HEK293T (cell line): ENCODE measurements around the gene DYRK1A.

Experiments
- CTCF ChIA-PET: fragments of 350-600 bp; formaldehyde crosslinking; extraction: SDS; loops from one replicate; lab custom pipeline; 2021; ENCODE audit warnings: antibody characterized with exemption, inconsistent platforms; lab: Yijun Ruan, JAX
- POLR2A ChIA-PET: fragments of 350-600 bp; formaldehyde crosslinking; extraction: SDS; loops from one replicate; lab custom pipeline; 2020; ENCODE audit warnings: antibody characterized with exemption, inconsistent platforms; lab: Yijun Ruan, JAX
- DNase-seq: peaks from one replicate; pipeline ENCODE4 v3.0.0; 2012; ENCODE audit warnings: mixed read lengths; ENCODE audit errors: extremely low spot score
- ARNT ChIP-seq: fragments of 450-650 bp; IDR thresholded peaks from 2 replicates; pipeline ENCODE4 v1.6.1; 2017; ENCODE audit warnings: mild to moderate bottlenecking
- BHLHE40 ChIP-seq: fragments of 450-650 bp; IDR thresholded peaks from 2 replicates; pipeline ENCODE4 v1.6.1; 2016; ENCODE audit warnings: mild to moderate bottlenecking, moderate library complexity, borderline replicate concordance
- CTBP1 ChIP-seq: fragments of 450-650 bp; IDR thresholded peaks from 2 replicates; pipeline ENCODE4 v1.6.1; 2016; ENCODE audit warnings: borderline replicate concordance
- ELF4 ChIP-seq: fragments of 450-650 bp; IDR thresholded peaks from 2 replicates; pipeline ENCODE4 v1.6.1; 2017; ENCODE audit warnings: antibody characterized with exemption
- FOXA1 ChIP-seq: fragments of 450-650 bp; IDR thresholded peaks from 2 replicates; pipeline ENCODE4 v1.6.1; 2016; ENCODE audit warnings: mild to moderate bottlenecking
- FOXK2 ChIP-seq: fragments of 450-650 bp; IDR thresholded peaks from 2 replicates; pipeline ENCODE4 v1.6.1; 2016; ENCODE audit warnings: mild to moderate bottlenecking
- FOXM1 ChIP-seq: fragments of 450-650 bp; IDR thresholded peaks from 2 replicates; pipeline ENCODE4 v1.6.1; 2017; ENCODE audit warnings: mild to moderate bottlenecking, borderline replicate concordance
- HDGF ChIP-seq: fragments of 450-650 bp; IDR thresholded peaks from 2 replicates; pipeline ENCODE4 v1.6.1; 2017; ENCODE audit warnings: antibody characterized with exemption, borderline replicate concordance
- L3MBTL2 ChIP-seq: fragments of 450-650 bp; conservative IDR thresholded peaks from 2 replicates; pipeline ENCODE4 v1.6.1; 2016; ENCODE audit warnings: mild to moderate bottlenecking
- LEF1 ChIP-seq: fragments of 450-650 bp; IDR thresholded peaks from 2 replicates; pipeline ENCODE4 v1.6.1; 2017; ENCODE audit warnings: mild to moderate bottlenecking, borderline replicate concordance
- NFRKB ChIP-seq: fragments of 450-650 bp; IDR thresholded peaks from 2 replicates; pipeline ENCODE4 v1.6.1; 2016; ENCODE audit warnings: mild to moderate bottlenecking, moderate library complexity
- PKNOX1 ChIP-seq: fragments of 450-650 bp; IDR thresholded peaks from 2 replicates; pipeline ENCODE4 v1.6.1; 2016
- SP1 ChIP-seq: fragments of 450-650 bp; IDR thresholded peaks from 2 replicates; pipeline ENCODE4 v1.6.1; 2017
- SUZ12 ChIP-seq: fragments of 450-650 bp; IDR thresholded peaks from 2 replicates; pipeline ENCODE4 v1.6.1; 2016; ENCODE audit warnings: mild to moderate bottlenecking
- TARDBP ChIP-seq: fragments of 450-650 bp; IDR thresholded peaks from 2 replicates; pipeline ENCODE4 v1.6.1; 2016
- ZNF384 ChIP-seq: fragments of 450-650 bp; IDR thresholded peaks from 2 replicates; pipeline ENCODE4 v1.6.1; 2016

Gene DYRK1A

DNA sequence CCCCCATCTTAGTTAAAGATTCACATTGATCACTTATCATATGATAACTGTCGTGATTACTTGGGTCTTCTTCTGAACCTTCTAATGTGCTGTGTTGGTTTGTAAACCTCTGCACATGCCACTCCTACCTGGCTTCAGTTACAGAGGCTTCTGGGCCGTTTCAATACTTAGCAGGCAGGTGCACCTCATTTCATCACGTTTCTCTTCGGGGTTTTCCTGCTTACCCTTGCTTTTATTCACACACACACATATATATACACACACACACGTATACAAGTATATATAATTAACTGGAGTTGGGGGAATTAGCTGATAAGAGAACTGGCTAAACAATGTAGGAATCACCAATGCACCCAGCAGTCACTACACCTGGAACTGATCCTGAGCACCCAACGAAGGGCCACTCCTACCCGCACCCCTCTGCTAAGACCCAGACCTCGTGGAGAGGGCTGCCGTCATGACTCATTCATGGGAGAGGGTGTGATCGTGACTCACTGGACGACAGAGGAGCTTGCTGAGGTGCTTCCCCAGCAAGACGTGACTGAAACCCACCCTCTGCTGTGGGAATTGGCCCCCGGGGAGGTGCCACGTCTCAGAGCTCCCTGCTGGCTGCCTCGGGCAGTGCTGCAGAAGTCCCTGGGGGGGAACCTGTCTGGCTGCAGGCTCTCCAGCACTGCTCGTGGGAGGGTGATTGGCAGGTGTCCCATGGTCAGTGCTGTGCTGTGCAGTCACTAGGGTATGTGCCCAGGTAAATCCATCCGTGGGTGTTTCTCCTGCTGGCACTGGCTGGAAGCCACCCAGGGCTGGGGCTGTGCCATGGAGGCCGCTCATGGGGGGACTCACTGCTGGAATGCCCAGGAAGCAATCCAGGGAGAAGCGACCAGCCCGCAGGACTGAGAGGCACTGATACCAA is 166.6 kb downstream of the DYRK1A start:
- TF ChIP-seq PKNOX1 (peak; percentile 54), BHLHE40 (no peak)
- POLR2A ChIA-PET = no interaction called here
- CTCF ChIA-PET = interaction anchor here (0.6 kb wide), 1 partner anchor 351 kb away, joined by 5 read pairs; no protein-coding TSS in a partner anchor
- DNase-seq = no peak

DNA sequence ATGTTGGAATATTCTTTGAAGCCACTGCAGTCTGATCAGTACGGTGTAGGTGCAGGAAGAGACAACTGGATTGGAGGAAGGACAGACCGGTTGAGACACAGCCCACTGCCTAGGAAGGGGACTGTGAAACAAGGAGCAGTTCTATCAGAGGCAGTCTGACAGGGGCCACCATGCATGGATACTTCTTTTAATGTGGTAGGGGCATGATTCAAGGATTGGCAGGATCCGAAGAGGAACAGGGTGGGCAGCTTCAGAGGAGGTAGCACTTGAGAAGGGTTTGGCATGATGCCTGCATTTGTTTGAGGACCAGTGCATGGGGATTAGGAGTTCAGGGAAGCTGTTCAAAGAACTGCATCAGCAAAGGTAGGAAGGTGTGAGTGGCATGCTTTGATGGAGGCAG is 167.9 kb downstream of the DYRK1A start:
- DNase-seq = no peak
- ChIA-PET CTCF (no interaction called here), POLR2A (no interaction called here)
- TF ChIP-seq SUZ12 (no peak), NFRKB (no peak), TARDBP (no peak), SP1 (no peak), FOXA1 (no peak), BHLHE40 (no peak), CTBP1 (no peak), LEF1 (no peak), ZNF384 (no peak), FOXM1 (no peak), PKNOX1 (no peak)

DNA sequence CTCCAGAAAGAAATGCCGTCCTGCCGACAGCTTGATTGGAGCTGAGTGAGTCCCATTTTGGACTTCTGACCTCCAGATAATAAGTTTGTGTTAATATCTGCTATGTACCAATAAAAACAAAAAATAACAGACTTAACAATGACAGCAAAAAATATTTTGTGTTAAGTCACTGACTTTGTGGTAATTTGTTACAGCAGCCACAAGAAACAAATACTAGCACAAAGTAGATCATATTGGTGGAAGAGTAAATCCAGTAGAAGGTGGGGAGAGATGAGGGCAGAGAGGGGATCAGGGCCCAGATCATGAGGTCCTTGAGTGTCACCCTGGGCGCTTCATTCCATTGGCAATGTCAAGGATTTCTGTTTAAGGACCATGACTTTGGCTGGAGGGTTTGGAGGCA is 168.6 kb downstream of the DYRK1A start:
- no peak for DNase-seq
- CTCF ChIA-PET = no interaction called here
- POLR2A ChIA-PET = no interaction called here
- TF ChIP-seq FOXM1 = no peak
- TF ChIP-seq ZNF384 = no peak
- no peak for TF ChIP-seq SUZ12

DNA sequence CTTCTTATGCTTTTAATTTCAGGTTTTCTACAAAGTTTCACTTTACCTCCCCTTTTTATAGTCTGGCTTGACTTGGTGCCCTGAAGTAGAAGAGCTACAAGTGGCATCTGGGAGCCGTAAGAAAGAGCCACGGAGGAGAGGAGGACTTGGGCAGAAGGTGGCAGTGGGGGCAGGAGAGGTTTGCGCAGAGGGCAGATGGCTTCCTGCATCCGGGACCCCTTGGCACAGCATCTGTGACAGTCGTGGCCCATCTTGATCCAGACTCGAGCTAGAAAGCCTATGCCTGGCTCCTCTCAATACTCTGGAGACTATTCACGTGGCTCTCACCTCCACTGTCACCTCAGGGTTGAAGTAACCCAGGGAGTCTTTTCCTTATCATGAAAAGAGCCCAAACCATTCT is 169.1 kb downstream of the DYRK1A start:
- no peak for DNase-seq
- ChIA-PET CTCF (no interaction called here), POLR2A (no interaction called here)
- TF ChIP-seq BHLHE40 = no peak
- no peak for TF ChIP-seq FOXK2
- TF ChIP-seq LEF1 = no peak
- TF ChIP-seq ZNF384 = no peak
- no peak for TF ChIP-seq SUZ12
- no peak for TF ChIP-seq HDGF
- no peak for TF ChIP-seq FOXM1
- TF ChIP-seq PKNOX1 = no peak
- no peak for TF ChIP-seq L3MBTL2
- no peak for TF ChIP-seq NFRKB
- no peak for TF ChIP-seq SP1
- TF ChIP-seq CTBP1 = no peak
- TF ChIP-seq TARDBP = no peak

- ChIA-PET CTCF (interaction anchor here (0.8 kb wide), 1 partner anchor 27 kb away, joined by 3 read pairs; no protein-coding TSS in a partner anchor), POLR2A (interaction anchor here (2.3 kb wide), 1 partner anchor 27 kb away, joined by 6 read pairs; no protein-coding TSS in a partner anchor)
- no peak for TF ChIP-seq SP1
- TF ChIP-seq ELF4 = no peak
- TF ChIP-seq ZNF384 = no peak
- TF ChIP-seq LEF1 = no peak
- TF ChIP-seq NFRKB = no peak
- no peak for TF ChIP-seq TARDBP
- TF ChIP-seq SUZ12 = no peak
- no peak for TF ChIP-seq ARNT
- no peak for TF ChIP-seq CTBP1
- TF ChIP-seq FOXK2 = no peak
- TF ChIP-seq L3MBTL2 = no peak
- no peak for TF ChIP-seq PKNOX1
- TF ChIP-seq BHLHE40 = no peak
- no peak for TF ChIP-seq HDGF
- no peak for TF ChIP-seq FOXM1
- TF ChIP-seq FOXA1 = no peak
- DNase-seq = no peak
Measured at GRCh38 chr21:37536616-37537278, 170.2 kb downstream of the DYRK1A start.
